ENCODE data around the gene CDK14. TPM values are rescaled to one million over a fixed set of nuclear protein-coding genes. Genes with fewer than 3 reads are reported as not detected.

CDK14 gene
- total and polyA plus RNA-seq, 11 donors, result 2.9 to 37.7 (median 21.3) TPM

DNA sequence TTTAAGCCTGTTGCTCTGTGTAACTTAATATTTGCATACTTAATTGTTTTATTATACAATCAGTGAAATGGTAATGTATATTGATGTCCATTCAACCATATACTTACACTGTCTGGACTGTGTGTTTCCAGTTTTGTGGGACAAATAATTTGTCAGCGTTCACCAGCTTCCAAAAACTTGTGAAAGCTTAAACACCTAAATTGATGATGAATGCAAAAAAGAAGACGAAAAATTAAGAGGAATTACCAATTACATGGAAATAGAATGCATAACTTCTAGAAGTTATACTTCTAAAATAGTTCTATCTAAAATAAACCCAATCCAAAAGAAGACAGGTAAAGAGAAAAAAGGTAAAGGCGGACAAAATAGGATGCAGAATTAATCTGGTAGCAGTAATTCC is 513.1 kb downstream of the CDK14 start:
- no peak for ATAC-seq
- Histone ChIP-seq H3K4me1 (peaks cover 0 to 3% (median 0%) of the 10 kb centered on the region in 12 donors), H3K27me3 (no peaks in the 10 kb centered on the region), H3K9me3 (no peaks in the 10 kb centered on the region), H3K36me3 (peaks cover 0 to 9% (median 0%) of the 10 kb centered on the region in 9 donors), H3K4me3 (no peak overlapping the region), H3K27ac (no peak overlapping the region)
- intact Hi-C loops (cut with DNase I), result no loop called here
- DNase-seq, result no peak
- TF ChIP-seq, protein P1, sequence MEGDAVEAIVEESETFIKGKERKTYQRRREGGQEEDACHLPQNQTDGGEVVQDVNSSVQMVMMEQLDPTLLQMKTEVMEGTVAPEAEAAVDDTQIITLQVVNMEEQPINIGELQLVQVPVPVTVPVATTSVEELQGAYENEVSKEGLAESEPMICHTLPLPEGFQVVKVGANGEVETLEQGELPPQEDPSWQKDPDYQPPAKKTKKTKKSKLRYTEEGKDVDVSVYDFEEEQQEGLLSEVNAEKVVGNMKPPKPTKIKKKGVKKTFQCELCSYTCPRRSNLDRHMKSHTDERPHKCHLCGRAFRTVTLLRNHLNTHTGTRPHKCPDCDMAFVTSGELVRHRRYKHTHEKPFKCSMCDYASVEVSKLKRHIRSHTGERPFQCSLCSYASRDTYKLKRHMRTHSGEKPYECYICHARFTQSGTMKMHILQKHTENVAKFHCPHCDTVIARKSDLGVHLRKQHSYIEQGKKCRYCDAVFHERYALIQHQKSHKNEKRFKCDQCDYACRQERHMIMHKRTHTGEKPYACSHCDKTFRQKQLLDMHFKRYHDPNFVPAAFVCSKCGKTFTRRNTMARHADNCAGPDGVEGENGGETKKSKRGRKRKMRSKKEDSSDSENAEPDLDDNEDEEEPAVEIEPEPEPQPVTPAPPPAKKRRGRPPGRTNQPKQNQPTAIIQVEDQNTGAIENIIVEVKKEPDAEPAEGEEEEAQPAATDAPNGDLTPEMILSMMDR (IDR thresholded peaks at IDR 0.05), result no peak
- no peak for TF ChIP-seq POLR2A (IDR thresholded peaks at IDR 0.05)
- 95 to 97% (median 96%) methylated on average over 3 of the region's 3 CpGs for WGBS, 4 donors

DNA sequence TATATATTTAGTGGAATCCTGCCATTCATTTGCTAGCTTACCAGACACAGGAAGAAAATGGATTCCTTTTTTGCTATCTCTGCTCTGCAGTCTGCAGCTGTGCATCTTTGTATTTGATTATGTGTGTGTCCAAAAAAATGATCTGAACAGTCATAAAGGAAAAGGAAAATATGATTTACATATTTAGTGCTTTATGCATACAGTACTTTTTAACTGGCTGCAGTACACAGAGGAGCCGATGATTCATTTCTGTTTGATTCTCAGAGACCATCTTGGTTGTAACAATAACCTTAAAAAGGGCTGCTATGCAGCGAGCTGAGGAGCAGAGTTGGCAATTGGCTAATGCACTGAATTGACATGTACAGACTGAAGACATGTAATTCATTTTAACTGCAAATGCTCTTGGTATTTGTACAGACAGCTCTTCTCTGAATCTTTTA is 516.8 kb downstream of the CDK14 start:
- WGBS, 4 donors, result 71 to 80% (median 75%) methylated on average over 2 of the region's 2 CpGs
- Histone ChIP-seq H3K27me3 (no peaks in the 10 kb centered on the region), H3K9me3 (no peaks in the 10 kb centered on the region), H3K27ac (no peak overlapping the region), H3K4me1 (peaks cover 0 to 3% (median 0%) of the 10 kb centered on the region in 12 donors), H3K4me3 (no peak overlapping the region), H3K36me3 (peaks cover 0 to 9% (median 0%) of the 10 kb centered on the region in 9 donors)
- TF ChIP-seq, protein P1 (IDR thresholded peaks at IDR 0.05), result no peak
- no peak for TF ChIP-seq POLR2A (IDR thresholded peaks at IDR 0.05)
- DNase-seq (no peak), ATAC-seq (peak in 1 of 4 donors; percentile 31)
- intact Hi-C loops (cut with DNase I), result no loop called here

DNA sequence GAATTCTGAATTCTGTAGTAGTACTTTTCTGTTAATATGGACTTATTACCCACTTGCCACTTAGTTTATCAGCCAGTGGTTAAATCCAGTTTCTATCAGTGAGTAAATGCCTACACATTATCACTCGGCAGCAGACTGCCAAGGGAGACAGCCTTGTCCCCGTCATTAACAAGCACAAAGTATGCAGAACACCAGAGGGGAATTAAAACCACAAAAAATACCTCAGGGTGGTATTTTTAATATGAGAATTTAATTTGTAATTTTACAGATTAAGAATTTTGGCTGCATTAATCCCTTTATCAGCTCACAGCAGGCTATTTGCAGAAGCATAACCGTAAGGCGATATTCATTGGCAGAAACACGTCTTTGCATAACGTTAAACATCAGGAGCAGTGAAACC is 518.1 kb downstream of the CDK14 start:
- DNase-seq, result no peak
- H3K27me3 ChIP-seq, result no peaks in the 10 kb centered on the region
- WGBS, 4 donors, result 45 to 60% (median 47%) methylated on average over 6 of the region's 6 CpGs
- TF ChIP-seq POLR2A (IDR thresholded peaks at IDR 0.05), result no peak
- TF ChIP-seq, protein P1 (IDR thresholded peaks at IDR 0.05), result no peak
- H3K4me3 ChIP-seq, result peak overlapping the region in 3 of 12 donors; percentile 1 to 19 (median 16)
- intact Hi-C loops (cut with DNase I), result no loop called here
- H3K27ac ChIP-seq, result no peak overlapping the region
- H3K9me3 ChIP-seq, result no peaks in the 10 kb centered on the region
- ATAC-seq, result no peak
- H3K36me3 ChIP-seq, result peaks cover 0 to 20% (median 2%) of the 10 kb centered on the region in 9 donors
- peaks cover 0 to 3% (median 0%) of the 10 kb centered on the region in 12 donors for H3K4me1 ChIP-seq

DNA sequence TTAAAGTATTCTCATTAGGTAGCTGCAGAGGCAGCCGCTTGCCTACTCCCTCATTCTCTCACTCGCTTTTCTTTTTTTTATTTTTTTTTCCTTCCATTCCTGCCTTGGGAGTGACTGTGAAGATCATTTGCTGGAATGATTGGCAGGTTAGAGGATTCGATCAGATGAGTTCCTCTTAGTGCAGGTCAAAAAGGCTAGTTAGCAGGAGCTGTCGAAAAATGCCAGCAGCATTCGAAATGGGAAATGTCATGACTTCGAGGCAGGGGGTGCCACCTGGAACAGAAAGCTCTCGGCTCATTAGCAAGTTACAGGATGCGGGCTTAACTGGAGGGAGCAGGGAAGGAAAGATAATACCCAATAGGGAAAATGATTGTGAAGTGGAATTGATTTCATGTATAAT is 530.6 kb downstream of the CDK14 start:
- intact Hi-C loops (cut with DNase I), result no loop called here
- DNase-seq (no peak), ATAC-seq (no peak)
- Histone ChIP-seq H3K4me3 (no peak overlapping the region), H3K27me3 (no peaks in the 10 kb centered on the region), H3K27ac (no peak overlapping the region), H3K4me1 (peaks cover 0 to 2% (median 0%) of the 10 kb centered on the region in 12 donors), H3K36me3 (no peaks in the 10 kb centered on the region), H3K9me3 (no peaks in the 10 kb centered on the region)
- 69 to 74% (median 72%) methylated on average over 8 of the region's 8 CpGs for WGBS, 4 donors
- TF ChIP-seq, protein P1 (IDR thresholded peaks at IDR 0.05), result no peak
- no peak for TF ChIP-seq POLR2A (IDR thresholded peaks at IDR 0.05)

Measured in heart left ventricle (tissue), 16 donors.